Esophagus (tissue), 2 donors: ENCODE measurements around the gene ORMDL3. TPM values are rescaled to one million over a fixed set of nuclear protein-coding genes. Genes with fewer than 3 reads are reported as not detected.
"Not testable (repeated sequence)": the region's sequence is repeated elsewhere in the genome, so short reads cannot be mapped to it uniquely, and the experiment has no call there.

ENCODE experiments used
- H3K27ac ChIP-seq, 2 donors: one replicate each; pipeline ENCODE4 v1.5.1; 2013; ENCODE audit warnings: low read depth in 2 of 2, mild to moderate bottlenecking in 2 of 2, inconsistent platforms in 1 of 2, low read length in 1 of 2, moderate library complexity in 1 of 2
- H3K27me3 ChIP-seq, 2 donors: one replicate each; pipeline ENCODE4 v1.6.1; 2013; ENCODE audit warnings: low read length in 2 of 2, control low read depth in 1 of 2, mild to moderate bottlenecking in 1 of 2; ENCODE audit not compliant: insufficient read depth in 2 of 2, control insufficient read depth in 1 of 2
- H3K36me3 ChIP-seq, 2 donors: one replicate each; pipeline ENCODE4 v1.6.1; 2013; ENCODE audit warnings: low read length in 1 of 2; ENCODE audit not compliant: control insufficient read depth in 2 of 2, insufficient read depth in 2 of 2
- H3K4me1 ChIP-seq, 2 donors: one replicate each; pipeline ENCODE4 v1.6.1; 2013; ENCODE audit warnings: low read length in 1 of 2; ENCODE audit not compliant: control insufficient read depth in 2 of 2, insufficient read depth in 2 of 2
- H3K4me3 ChIP-seq, 2 donors: one replicate each; pipeline ENCODE4 v1.5.1; 2013; ENCODE audit warnings: low read length in 2 of 2, mild to moderate bottlenecking in 2 of 2, low read depth in 1 of 2, moderate library complexity in 1 of 2
- H3K9me3 ChIP-seq, 2 donors: one replicate each; pipeline ENCODE4 v1.6.1; 2013; ENCODE audit warnings: mild to moderate bottlenecking in 2 of 2, low read depth in 1 of 2, low read length in 1 of 2, moderate library complexity in 1 of 2; ENCODE audit not compliant: control insufficient read depth in 2 of 2, insufficient read depth in 1 of 2
- WGBS, 2 donors: extraction: QIAGEN DNeasy Blood & Tissue Kit; methylation state at CpG; one replicate each; pipeline ENCODE4 v1.1.7; 2013; 5-methylcytosine and 5-hydroxymethylcytosine counted together
- polyA plus RNA-seq, 2 donors: library from polyadenylated mRNA; stranded (reverse); fragments of 200-250 nt; gene quantifications; one replicate each; pipeline ENCODE4 v1.2.3, GENCODE V29; 2013
- donor health status: healthy with polysubstance abuse.
- donor health status: Bipolar disorder and iron deficiency.

ORMDL3 gene
- polyA plus RNA-seq, 2 donors, result 21.8 to 23.0 TPM

DNA sequence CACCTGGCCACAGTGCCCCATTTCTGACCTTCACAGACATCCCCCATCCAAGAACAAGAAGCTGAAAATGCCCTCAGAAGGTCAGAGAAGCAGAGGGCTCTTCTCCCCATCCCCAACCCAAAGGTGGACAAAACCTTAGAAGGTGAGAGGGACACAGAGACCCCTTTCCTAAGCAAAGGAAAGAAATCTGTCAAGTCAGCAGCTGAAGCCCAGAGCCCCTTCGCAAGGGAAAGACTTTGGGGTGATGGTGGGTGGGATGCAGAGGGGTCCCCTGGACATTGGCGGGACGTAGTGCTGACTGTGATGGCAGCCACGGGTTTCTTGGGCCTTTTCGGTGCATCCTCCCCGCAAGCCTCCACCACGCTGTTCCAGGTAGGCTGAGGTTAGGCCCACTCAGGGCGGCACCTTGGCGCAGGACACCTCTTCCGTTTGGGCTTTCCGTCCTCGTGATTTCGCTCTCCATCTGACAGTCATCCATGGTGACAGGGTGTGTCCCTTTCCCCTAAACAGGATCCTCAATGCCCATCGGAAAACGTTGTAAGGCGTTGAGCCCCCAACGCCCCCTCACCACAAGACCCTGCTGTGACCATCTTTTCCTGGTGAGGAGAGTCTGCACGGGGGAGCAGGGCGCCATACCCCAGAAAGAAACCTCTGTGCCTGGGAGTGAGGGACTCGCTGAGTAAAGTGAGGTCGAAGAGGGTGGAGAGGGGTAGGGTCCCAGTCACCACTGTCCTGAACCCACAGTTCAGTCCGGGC lies 24.7 kb upstream of the ORMDL3 start:
- WGBS, 2 donors, result 63 to 64% methylated on average over 22 of the region's 22 CpGs
- Histone ChIP-seq H3K27me3 (no peaks in the 10 kb centered on the region), H3K36me3 (no peaks in the 10 kb centered on the region), H3K27ac (peak overlapping the region; percentile 38 to 64), H3K9me3 (no peaks in the 10 kb centered on the region), H3K4me1 (peaks cover 0 to 7% of the 10 kb centered on the region in 2 donors), H3K4me3 (peak overlapping the region; percentile 21 to 42)

DNA sequence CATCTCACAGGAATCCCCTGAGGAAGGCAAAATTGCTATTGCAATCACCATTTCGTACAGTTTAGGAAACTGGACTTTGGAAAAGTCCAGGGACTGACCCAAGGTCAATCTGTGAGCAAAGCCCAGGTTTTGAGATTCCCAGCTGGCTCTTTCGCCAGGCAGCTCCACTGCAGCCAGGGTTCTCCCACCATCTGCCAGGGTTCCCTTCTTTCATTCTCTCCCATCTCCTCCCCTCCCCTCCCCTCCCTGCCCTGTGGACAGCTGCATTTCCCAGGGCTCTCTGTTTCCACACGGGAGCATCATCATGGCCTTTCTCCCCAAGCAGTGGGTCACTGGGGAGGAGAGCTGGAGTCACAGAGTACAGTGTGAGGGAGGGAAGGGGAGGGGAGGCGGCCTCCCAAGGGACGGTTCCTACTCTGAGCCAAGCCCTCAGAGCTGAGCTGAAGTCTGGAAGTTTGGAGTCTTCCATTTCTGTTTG lies 23.5 kb upstream of the ORMDL3 start:
- no peaks in the 10 kb centered on the region for H3K27me3 ChIP-seq
- 52 to 66% methylated on average over 5 of the region's 5 CpGs for WGBS, 2 donors
- H3K36me3 ChIP-seq, result no peaks in the 10 kb centered on the region
- peaks cover 0 to 7% of the 10 kb centered on the region in 2 donors for H3K4me1 ChIP-seq
- H3K4me3 ChIP-seq, result no peak overlapping the region
- H3K9me3 ChIP-seq, result no peaks in the 10 kb centered on the region
- H3K27ac ChIP-seq, result no peak overlapping the region

DNA sequence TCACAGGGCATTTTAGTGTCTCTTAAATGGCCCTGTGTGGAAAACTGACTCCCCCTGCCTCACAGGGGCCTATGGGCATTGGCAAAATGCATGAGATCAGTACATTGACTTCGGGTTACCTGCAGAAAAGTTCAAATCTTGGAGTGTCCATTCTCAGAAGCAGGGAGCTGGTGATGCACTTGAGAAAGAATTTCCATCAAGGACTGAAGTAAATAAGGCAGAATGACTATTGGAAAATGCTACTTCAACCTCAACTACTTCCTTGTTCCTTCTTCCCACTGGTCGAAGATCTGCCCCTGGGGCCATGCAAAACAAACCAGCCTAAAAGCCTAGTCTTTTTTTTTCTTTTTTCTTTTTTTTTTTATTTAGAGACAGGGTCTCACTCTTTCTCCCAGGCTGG lies 21.6 kb upstream of the ORMDL3 start:
- H3K4me1 ChIP-seq, result peaks cover 0 to 7% of the 10 kb centered on the region in 2 donors
- 72 to 73% methylated on average over 2 of the region's 2 CpGs for WGBS, 2 donors

DNA sequence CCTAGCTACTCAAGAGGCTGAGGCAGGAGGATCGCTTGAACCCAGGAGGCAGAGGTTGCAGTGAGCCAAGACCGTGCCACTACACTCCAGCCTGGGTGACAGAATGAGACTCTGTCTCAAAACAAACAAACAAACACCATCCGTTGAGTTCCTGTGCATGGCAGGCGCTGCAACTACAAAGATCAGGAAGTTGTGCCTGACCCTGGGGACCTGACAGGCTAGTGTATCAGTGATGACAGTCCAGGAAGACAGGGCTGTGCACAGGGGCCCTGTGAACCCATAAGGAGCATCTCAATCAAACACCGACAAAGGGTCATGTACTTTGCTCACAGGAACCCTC lies 21.1 kb upstream of the ORMDL3 start:
- H3K4me3 ChIP-seq, H3K9me3 ChIP-seq, H3K27ac ChIP-seq, H3K4me1 ChIP-seq, H3K36me3 ChIP-seq, H3K27me3 ChIP-seq: not testable (repeated sequence)
- WGBS, 2 donors, result 80 to 83% methylated on average over 5 of the region's 5 CpGs

More for the DNA sequence above, 21.6 kb upstream of the ORMDL3 start:
- H3K27ac ChIP-seq, result no peak overlapping the region
- no peak overlapping the region for H3K4me3 ChIP-seq
- no peaks in the 10 kb centered on the region for H3K36me3 ChIP-seq
- H3K27me3 ChIP-seq, result no peaks in the 10 kb centered on the region
- no peaks in the 10 kb centered on the region for H3K9me3 ChIP-seq

- Histone ChIP-seq H3K4me3 (no peak overlapping the region), H3K36me3 (no peaks in the 10 kb centered on the region), H3K9me3 (no peaks in the 10 kb centered on the region), H3K27ac (no peak overlapping the region), H3K27me3 (no peaks in the 10 kb centered on the region), H3K4me1 (no peaks in the 10 kb centered on the region)
- 72 to 74% methylated on average over 15 of the region's 15 CpGs for WGBS, 2 donors
Observed at GRCh38 chr17:39946551-39947330, 19.3 kb upstream of the ORMDL3 start.

DNA sequence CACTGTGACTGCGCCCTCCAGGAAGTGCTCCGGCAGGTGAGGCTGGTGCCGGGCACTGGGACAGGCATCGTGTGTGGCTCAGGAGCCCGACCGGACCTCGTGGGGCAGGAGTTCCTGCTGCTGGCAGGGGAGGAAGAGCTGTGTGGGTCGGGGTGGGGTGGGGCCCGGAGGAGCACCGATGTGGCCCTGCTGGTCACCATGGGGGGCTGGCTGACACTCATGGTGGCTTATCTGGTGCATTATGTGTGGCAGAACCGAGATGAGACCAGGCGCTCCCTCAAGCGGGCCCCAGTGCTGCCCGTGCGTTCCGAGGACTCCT lies 17.0 kb upstream of the ORMDL3 start:
- no peaks in the 10 kb centered on the region for H3K36me3 ChIP-seq
- H3K9me3 ChIP-seq, result no peaks in the 10 kb centered on the region
- no peaks in the 10 kb centered on the region for H3K4me1 ChIP-seq
- H3K4me3 ChIP-seq, result no peak overlapping the region
- H3K27me3 ChIP-seq, result no peaks in the 10 kb centered on the region
- 67 to 75% methylated on average over 16 of the region's 16 CpGs for WGBS, 2 donors
- H3K27ac ChIP-seq, result no peak overlapping the region

DNA sequence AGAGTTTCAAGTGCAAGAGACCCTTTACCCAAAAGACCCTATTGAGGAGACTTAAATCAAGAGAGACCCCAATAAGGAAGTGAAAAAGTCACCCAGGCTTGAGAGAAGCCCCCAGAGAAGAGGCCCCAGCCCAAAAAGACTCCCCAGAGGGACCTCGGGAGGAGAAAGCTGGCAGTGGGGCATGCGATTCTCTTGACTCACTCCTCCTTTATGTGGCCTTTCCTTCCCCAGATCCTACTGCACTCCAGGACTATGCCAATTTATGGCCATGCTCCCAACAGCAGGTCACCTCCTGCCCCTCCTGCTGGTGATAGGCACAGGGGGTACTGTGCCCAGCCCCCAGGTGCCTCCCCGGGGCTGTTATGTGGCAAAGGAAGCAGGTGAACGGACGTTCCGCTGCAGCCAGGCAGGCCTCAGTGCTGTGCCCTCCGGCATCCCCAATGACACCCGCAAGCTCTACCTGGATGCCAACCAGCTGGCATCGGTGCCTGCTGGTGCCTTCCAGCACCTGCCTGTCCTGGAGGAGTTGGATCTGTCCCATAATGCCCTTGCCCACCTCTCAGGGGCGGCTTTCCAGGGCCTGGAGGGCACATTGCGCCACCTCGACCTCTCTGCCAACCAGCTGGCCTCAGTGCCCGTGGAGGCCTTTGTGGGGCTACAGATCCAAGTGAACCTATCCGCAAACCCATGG lies 16.4 kb upstream of the ORMDL3 start:
- Histone ChIP-seq H3K4me1 (no peaks in the 10 kb centered on the region), H3K27ac (no peak overlapping the region), H3K27me3 (no peaks in the 10 kb centered on the region), H3K36me3 (no peaks in the 10 kb centered on the region), H3K4me3 (no peak overlapping the region), H3K9me3 (no peaks in the 10 kb centered on the region)
- 59 to 74% methylated on average over 14 of the region's 14 CpGs for WGBS, 2 donors

- Histone ChIP-seq H3K9me3 (no peaks in the 10 kb centered on the region), H3K36me3 (no peaks in the 10 kb centered on the region), H3K4me3 (no peak overlapping the region), H3K27ac (no peak overlapping the region), H3K27me3 (no peaks in the 10 kb centered on the region), H3K4me1 (no peaks in the 10 kb centered on the region)
- 54 to 60% methylated on average over 6 of the region's 6 CpGs for WGBS, 2 donors
Observed at GRCh38 chr17:39939588-39940419, 12.4 kb upstream of the ORMDL3 start.

DNA sequence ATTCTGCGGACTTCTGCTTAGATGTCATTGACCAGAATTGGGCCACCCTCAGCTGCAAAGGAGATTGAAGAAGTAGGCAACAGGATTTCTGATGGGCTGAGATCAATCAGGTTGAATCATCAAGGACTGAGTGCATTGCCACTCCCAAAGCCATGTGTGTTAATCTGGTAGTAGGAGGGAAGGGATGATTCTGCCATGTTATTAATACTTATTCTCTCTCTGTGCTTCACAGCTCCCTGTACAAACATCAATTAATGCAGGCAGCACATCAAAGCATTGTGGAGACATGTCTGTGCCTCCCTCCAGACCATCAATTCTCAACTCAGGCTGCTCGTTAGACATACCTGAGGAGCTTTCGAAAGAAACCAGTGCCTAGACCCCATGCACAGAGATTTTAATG lies 11.7 kb upstream of the ORMDL3 start:
- WGBS, 2 donors, result 53 to 72% methylated on average over 3 of the region's 3 CpGs
- Histone ChIP-seq H3K36me3 (no peaks in the 10 kb centered on the region), H3K27ac (no peak overlapping the region), H3K4me3 (no peak overlapping the region), H3K4me1 (no peaks in the 10 kb centered on the region), H3K9me3 (no peaks in the 10 kb centered on the region), H3K27me3 (no peaks in the 10 kb centered on the region)
